ENCODE measurements around the gene PRXL2B.
"Not testable (repeated sequence)": the region's sequence is repeated elsewhere in the genome, so short reads cannot be mapped to it uniquely, and the experiment has no call there.

PRXL2B gene

DNA sequence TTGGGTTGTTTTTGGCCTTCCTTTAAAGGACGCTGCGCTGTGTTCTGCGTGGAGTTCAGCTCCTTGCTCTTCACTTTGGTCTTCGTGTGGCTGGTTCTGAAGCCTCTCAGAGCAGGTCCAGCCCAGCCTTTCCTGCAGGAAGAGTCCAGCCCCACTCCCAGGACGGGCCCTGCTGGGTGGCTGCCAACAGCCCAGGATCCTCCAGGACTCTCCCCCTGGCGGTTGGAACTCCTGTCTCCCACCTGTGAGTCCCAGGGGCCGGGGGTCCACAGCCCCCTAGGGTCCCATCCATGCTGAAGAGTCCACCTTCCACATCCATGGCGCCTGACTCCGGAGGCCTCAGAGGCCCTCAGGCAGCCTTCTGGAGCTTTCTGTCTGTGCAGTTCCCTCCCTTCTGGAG, 35.0 kb upstream of the PRXL2B start:
- not testable (repeated sequence) for DNase-seq

DNA sequence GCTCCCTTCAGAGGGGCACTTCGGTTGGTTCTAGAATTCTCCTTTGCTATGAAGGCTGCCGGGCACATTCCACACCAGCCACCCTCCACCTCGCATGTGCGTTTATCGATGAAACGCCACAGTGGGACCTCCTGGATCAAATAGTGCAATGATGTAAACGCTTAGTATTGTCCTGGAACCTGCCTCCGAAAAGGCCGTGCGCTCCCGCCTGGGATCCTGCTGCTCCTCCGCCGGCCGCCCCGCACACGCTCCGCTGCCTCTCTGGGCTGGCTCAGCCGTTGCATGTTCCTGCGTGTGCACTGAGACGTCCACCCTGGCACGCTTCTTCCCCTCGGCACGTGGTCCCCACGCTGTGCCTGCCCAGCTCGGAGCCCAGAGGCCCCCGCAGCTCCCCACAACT, 34.4 kb upstream of the PRXL2B start:
- DNase-seq: no peak

DNA sequence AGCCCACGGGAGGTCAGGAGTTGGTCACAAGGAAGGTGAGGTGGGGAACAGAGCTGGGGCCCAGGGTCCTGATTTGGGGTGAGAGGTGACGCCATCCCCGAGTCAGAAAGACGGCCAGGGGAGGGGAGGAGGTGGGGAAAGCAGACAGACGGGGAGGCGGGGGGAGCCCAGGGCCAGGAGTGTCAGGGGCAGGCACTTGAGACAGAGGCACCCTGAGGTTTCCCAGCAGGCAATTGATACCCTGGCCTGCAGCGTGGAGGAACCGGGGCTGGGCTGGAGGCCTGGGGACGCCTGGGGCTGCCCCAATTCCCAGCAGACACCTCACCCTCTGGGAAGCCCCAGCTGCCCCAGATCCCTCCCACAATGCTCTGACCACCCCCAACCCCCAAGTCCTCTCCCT, 33.5 kb upstream of the PRXL2B start:
- DNase-seq: not testable (repeated sequence)

DNA sequence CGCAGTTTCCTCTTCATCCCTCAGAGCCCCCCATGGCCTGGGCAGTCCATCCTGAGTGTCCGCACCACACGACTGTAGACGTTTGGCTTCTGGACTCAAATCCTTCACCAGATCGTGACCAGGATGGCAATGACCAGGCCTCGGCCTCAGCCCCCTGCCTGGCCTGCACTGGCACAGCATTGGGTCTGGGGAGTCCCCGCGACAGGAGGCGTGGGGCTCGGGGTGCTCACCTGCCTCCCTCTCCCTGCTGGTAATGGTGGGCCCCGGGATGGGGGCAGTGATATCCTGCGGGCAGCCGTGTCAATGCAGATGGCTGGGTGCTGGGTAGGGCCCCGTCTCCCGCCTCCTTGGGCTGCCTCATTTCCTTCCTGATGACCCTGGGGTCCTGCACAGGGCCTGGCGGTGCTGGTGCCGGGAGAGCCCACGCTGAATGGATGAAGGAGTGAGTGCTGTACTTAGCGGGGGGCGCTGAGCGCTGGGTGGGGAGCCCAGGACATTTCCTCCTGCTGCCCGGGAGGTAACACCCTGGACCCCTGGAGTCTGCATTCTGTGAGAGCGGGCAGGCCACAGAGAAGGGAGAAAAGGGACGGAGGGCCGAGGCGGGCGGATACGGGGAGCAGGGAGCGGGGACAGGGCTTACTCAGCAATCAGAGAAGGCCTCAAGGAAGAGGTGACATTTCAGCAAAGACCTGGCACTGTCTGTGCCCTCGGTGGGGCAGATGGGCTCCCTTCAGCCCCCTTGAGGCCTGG, 32.5 kb upstream of the PRXL2B start:
- no peak for DNase-seq

DNA sequence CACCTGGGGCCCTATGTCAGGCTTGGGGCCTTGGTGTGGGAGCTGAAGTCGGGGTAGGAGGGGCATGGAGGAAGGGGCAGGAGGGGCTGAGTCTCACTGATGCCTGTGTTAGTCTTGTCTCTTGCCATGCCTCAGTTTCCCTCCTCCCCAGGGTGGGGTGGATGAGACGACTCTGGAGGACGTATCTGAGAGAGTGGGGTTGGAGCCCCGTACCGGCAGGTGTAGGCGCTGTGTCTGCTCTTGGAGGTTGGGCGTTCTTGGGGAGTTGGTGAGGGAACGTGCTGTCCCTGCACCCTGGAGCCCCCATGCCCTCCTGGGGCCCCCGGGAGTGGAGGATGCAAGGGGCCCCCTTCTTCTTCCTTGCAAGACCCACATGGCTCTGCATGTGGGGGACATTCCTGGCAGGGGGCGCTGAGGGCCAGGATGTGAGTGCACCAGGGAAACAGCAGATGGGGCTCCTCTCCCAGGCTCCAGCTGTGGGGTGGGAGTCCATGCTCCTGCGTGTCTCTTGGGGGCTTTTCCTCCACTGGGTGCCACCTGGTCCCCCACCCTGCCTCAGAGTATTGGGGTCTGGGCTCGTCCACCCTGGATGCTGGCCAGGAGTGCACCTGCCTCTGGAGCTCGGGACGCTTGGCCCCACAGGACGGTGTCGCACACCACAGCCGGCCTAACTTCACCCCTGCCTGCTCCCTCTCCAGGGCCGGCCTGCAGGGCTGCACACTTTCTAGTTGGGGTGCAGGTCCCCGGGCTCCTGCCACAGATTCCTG, 31.8 kb upstream of the PRXL2B start:
- DNase-seq: no peak

DNA sequence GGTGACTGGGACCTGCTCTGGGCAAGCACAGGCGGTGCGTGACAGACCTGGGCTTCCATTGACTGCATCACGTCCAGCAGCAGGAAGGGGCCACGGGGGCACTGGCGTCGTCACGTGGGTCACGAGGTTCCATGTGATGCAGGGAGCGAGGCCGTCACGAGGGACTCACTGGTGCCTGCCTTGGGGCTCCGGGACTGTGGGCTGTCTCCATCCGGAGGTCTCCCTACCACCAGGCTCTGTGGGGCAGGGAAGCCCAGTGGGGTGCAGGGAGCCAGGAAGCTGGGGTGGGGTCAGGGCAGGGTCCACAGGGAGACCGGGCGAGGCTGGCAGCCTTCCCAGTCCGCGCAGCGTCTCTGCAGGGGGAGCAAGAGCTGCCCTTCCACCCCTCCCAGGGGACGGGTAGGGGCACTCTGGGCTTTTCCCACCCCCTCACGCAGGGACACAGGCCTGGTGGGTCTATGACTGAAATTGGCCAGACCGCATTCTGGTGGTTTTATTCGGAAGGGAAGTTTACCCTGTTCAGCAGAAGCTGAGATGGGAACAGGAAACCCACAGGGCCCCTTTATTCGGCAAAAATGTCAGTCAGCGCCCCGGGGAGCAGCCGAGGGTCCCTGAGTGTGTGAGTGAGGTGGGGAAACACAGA, 30.8 kb upstream of the PRXL2B start:
- no peak for DNase-seq

DNA sequence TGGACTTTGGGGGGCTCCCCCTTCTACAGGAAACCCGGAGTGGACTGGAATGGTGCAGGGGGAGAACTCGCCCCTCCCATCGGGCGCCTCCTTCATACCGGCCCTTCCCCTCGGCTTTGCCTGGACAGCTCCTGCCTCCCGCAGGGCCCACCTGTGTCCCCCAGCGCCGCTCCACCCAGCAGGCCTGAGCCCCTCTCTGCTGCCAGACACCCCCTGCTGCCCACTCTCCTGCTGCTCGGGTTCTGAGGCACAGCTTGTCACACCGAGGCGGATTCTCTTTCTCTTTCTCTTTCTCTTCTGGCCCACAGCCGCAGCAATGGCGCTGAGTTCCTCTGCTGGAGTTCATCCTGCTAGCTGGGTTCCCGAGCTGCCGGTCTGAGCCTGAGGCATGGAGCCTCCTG, 30.3 kb upstream of the PRXL2B start, which contains the start of gene TNFRSF14:
Gene TNFRSF14, plus strand, starts transcription at position 95 of the 401 bp plus-strand sequence. Its CDS starts 294 bp downstream, at position 389.
- DNase-seq: no peak

DNA sequence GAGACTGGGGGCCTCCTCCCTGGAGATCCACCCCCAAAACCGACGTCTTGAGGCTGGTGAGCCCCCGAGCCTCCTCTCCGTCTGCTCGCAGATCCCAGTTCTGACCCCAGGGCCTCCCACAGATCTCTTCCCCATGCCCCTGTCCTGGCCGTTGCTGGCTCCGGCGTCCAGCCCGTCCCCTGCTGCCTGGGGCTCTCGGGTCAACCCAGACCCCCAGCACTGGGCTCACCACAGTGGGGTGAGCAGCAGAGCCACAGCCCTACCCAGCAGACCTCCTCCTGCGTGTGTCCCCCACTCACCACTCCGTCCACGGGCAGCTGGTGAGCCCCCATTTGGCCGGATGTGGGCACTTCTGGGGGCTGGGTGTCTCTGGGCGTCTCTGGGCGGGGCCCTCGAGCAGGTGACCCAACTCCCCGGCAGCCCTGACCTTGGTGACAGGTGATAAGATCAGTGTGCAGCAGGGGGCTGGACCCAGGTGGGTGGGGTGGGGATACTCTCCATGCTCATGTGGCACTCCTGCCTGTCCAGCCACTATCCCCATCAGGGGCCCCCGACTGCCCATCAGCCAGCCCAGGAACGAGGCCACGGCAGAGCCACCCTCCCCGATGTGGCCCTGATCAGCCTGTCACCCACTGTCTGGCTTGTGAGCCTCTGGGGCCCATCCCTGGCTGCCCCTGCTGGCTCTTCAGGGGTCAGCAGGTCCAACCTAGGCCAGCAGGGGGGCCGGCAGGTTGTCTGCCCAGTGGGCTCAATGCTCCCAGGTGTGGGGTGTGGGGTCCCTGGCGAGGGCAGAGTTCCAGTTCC, 29.7 kb upstream of the PRXL2B start:
- DNase-seq: no peak

DNA sequence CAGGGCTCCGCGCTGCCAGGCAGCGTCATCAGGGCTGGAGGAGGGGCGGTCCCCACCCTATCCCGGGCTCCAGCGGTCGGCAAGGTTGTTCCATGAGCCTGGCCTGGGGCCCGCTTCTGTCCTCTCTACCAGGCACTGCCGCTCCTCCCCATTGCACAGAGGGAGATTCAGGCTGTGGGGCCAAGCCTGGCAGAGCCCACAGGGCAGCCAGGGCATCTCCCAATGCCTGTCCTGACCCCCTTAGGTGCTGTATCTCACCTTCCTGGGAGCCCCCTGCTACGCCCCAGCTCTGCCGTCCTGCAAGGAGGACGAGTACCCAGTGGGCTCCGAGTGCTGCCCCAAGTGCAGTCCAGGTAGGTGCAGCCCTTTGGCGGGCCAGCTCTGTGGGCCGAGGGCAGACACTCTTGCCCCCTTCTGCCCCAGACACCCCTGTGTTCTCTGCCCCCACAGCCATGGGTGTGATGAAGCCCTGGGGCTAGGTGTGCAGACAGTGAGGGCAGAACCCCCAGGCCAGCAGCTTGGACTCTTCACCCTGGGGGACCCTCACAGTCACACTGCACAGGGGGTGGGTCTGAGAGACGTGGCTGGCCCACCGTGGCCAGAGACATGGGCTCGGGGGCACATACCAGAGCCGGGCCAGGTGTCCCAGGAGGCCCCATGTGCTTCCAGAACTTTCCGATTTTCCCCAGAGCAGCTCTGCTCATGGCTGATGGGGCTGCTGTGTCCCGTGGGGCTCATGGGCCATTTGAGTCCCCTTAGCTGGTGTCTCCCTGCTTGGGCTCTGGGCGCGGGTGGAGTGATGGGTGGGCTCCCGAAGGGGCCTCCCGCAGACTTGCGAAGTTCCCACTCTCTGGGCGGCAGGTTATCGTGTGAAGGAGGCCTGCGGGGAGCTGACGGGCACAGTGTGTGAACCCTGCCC, 28.8 kb upstream of the PRXL2B start:
- no peak for DNase-seq

DNA sequence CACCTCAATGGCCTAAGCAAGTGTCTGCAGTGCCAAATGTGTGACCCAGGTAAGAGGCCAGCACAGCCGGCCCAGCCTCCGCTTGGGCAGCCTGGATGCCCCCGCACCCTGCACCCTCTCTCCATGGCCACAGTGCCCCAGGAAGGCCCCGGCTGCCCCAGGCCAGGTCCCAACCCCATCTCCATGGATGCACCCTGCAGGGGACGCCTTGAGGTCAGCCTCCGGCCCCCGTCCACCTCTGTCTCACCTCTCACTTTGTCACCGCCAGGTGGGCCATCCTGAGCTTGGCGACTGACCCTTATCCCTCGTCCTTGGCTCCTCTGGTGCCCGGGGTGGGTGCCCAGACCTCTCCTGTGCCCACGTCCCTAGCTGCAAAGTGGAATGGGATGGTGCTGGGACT, 28.2 kb upstream of the PRXL2B start:
- DNase-seq: no peak

DNA sequence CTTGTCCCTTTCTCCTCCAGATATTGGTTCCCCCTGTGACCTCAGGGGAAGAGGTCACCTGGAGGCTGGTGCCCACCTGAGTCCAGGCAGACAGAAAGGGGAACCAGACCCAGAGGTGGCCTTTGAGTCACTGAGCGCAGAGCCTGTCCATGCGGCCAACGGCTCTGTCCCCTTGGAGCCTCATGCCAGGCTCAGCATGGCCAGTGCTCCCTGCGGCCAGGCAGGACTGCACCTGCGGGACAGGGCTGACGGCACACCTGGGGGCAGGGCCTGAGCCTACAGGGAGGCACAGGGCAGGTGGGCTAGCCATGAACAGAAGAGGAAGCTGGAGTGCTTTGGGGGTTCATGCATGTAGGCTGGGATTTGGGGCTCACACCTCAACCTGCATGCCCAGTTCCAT, 27.7 kb upstream of the PRXL2B start:
- no peak for DNase-seq

DNA sequence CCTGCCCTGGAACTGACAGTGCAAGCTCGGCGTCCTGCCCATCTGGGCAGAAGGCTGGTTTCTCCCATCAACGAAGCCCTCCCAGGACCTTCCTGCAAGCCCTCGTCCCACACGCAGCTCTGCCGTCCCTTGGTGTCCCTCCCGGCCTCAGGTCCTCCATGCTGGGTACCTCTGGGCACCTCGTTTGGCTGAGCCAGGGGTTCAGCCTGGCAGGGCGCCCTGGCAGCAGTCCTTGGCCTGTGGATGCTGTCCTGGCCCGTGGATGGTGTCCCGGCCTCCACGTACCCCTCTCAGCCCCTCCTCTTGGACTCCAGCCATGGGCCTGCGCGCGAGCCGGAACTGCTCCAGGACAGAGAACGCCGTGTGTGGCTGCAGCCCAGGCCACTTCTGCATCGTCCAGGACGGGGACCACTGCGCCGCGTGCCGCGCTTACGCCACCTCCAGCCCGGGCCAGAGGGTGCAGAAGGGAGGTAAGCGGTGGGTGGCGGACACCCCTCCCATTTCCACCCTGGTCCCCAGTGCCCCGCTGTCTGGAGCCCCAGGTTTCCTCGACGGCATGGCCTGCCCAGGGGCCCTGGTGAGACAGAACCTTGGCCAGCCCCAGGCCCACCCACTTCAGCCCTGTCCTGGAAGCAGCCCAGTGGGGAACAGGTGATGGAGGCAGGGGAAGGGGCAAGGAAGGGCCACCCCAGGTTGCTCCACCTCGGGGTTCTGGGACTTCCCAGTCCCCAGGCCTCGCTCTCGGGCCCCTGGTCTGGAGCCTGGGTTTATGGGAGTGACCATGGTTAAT, 26.9 kb upstream of the PRXL2B start:
- no peak for DNase-seq

DNA sequence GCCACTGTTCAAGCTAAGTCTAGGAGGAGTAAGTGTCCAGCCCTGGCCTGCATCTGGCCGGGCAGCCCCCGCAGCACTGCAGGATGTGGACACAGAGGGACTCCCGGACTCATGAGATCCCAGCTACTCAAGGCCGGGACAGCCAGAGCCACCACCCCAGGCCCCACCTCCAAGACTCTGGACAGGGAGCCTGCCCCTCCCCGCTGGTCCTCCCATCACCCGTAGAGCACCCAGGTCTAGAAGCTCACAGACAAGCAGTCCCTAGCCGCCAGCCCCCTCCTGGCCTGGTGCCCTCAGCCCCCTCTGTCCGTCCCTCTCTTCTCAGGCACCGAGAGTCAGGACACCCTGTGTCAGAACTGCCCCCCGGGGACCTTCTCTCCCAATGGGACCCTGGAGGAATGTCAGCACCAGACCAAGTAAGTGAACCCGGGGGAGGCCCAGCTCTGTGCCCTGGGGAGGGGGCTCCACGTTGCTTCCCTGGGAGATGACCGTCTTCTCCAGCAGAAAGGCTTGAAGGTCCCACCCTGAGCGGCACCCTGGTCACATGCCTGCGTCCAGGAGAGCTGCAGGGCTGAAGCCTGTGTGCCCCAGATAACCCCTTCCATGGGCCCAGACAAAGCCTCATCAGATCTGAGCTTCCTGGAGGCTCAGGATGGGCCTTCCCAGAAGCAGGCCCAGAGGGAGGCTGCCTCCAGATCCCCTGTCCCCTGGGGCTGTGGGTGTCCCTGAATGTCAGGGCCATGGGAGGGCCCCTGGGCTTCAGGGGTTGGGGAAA, 26.1 kb upstream of the PRXL2B start:
- no peak for DNase-seq

DNA sequence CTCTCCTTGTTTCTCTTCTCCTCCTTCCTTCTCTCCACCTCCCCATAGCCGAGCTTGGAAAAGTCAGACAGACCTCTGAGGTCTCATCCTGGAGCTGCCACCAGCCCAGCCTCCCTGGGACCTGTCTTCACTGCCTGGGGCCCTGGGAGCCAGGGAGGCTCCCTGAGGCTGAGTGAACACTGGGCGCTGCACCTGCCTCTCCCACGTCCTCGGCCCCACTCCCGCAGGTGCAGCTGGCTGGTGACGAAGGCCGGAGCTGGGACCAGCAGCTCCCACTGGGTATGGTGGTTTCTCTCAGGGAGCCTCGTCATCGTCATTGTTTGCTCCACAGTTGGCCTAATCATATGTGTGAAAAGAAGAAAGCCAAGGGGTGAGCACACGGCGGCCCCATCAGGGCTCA, 25.1 kb upstream of the PRXL2B start:
- DNase-seq: no peak

DNA sequence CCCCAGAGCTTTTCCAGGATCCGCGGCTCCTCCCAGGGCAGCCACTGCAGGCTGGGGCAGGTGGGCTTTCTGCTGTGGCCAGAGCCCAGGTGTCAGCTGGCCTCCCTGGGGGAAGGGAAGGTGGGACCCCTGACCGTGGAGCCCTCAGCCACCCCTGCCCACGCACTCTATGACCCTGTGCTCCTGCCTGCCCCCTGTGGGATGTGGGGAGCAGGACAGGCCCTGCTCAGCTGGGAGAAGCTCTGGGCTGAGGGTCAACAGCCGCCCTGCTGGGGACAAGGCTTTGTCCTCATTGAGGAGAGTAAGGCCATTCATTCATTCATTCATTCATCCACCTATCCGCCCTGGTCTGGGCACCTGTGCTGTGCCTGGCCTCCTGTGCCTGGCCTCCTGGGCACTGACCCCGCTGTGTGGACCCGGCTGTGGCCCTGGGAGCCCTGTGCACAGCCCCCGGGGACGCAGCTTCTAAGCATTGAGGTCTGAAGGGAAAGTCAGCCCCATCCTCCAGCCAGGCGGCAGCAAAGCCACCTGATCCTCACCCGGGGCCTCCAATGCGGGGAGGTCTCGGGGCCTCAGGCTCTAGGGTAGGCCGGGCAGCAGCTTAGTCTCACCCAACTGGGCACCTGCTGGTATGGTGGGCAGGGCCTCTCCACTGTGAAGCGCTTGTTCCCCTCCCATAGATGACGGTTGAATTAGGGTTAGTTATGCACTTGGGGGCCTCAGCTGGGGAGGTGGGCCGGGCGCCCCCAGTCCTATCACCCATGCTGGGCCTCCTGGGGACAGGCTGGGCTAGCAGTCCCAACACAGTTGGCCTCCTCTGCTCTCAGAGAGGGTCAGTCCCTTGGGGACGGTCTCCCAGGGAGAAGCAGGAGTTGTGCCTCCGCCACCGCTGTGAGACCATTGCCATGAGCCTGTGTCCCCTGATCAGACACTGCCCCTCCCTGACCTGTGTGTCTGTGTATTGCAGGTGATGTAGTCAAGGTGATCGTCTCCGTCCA, 24.4 kb upstream of the PRXL2B start:
- DNase-seq: no peak

DNA sequence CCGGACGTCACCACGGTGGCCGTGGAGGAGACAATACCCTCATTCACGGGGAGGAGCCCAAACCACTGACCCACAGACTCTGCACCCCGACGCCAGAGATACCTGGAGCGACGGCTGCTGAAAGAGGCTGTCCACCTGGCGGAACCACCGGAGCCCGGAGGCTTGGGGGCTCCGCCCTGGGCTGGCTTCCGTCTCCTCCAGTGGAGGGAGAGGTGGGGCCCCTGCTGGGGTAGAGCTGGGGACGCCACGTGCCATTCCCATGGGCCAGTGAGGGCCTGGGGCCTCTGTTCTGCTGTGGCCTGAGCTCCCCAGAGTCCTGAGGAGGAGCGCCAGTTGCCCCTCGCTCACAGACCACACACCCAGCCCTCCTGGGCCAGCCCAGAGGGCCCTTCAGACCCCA, 23.4 kb upstream of the PRXL2B start:
- no peak for DNase-seq

DNA sequence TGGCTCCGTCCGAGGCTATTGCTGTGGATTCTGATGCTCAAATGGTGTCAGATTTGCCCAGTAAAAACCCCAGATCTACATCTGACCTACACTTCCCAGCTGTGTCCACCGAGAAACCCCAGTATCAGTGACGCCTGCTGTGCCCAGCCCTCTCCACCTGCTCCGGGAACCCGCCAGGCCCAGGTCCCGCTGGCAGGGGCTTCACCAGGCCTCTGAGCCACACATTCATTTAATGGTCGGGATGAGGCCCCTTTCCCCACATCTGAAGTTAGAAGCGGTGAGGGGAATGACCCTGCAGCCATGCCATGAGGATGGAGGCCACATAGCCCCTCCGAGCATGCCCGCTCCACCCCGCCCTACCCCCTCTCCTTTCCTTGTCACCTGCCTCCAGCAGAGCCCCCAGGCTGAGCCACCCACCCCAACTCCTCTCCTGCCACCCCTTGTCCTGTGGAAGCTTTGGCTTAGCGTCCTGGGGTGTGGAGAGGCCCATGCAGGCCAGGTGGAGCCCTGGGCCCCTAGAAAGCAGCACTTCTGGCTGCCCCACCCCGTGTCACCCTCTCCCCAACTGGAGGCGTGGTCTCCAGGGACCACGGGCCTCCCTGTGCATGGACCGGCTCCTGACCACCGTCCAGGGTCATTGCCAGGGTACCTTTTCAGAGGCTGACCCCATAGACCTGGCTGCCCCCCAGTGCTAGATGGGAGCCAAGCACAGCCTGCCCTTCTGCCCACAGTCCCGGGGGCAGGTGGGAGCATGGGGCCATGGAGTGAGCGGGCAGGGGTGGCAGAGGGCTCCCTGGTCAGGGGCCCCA, 22.4 kb upstream of the PRXL2B start:
- no peak for DNase-seq

DNA sequence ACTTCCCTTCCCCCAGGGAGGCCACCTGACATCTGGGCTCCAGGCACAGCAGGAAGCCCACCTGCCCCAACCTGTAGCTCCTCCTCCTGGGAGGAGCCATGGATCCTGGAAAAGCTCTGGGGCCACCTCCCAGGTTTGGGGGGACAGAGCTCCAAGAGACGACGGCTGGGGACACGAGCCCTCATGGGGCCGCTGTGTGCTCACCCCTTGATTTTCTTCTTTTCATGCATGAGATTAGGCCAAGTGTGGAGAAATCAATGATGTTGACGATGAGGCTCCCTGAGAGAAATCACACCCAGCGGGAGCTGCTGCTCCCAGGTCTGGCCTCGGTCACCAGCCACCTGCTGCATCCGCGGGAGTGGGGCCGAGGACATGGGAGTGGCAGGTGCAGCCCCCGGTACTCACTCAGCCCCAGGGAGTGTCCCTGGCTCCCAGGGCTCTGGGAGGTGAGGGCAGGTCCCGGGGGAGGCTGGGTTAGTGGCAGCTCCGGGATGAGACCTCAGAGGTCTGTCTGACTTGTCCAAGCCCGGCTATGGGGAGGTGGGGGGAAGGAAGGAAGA, 21.7 kb upstream of the PRXL2B start:
- no peak for DNase-seq
